HG03558 (cell line): ENCODE data around the gene DNAJB8.

Experiments used
- ATAC-seq: cut with Tn5 transposase; IDR thresholded peaks from one replicate; pipeline ENCODE4 v1.9.1; 2021; ENCODE audit warnings: moderate number of reproducible peaks; ENCODE audit not compliant: unreplicated experiment; ENCODE audit errors: extremely low read depth

DNAJB8 gene

DNA sequence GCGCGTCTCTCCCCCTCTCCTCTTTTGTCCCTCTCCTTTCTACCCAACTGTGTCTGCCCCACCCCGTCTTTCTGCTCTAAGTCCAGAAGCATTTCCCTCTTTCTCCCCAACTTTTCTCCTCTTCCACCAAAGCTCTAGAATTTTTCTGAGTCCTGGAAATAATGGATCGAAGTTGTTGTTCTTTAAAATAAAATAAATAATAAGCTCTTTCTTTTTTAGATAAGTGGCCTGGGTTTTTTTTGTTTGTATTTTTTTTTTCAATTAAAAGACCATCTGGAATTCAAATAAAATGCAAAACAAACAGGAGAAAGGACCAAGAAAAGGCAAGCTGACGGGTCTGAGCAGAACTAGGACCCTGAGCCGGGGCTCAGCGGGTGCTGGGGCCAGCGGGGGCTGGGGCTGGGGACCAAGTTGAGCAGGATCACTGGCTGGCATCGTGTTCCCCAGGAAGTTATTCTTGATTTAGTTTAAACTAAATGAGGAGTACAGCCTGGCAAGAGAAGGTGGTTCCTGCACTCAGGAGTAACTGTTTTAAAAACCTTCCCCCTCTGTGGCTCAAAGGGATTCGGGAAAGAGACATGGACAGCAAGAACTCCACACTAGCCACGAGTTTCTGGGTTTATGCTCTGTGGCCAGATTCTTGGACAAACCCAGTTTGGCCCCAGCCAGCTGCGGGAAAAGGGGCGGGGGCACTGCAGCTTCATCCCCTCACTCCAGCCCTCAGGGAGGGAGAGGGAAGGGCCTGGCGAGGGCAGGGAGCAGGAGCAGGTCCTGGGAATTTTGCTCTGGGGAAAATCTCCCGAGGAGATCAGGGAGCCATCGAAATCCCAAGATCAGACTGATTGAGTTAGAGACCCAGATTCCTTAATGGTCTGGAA, 18.0 kb upstream of the DNAJB8 start:
- no peak for ATAC-seq

DNA sequence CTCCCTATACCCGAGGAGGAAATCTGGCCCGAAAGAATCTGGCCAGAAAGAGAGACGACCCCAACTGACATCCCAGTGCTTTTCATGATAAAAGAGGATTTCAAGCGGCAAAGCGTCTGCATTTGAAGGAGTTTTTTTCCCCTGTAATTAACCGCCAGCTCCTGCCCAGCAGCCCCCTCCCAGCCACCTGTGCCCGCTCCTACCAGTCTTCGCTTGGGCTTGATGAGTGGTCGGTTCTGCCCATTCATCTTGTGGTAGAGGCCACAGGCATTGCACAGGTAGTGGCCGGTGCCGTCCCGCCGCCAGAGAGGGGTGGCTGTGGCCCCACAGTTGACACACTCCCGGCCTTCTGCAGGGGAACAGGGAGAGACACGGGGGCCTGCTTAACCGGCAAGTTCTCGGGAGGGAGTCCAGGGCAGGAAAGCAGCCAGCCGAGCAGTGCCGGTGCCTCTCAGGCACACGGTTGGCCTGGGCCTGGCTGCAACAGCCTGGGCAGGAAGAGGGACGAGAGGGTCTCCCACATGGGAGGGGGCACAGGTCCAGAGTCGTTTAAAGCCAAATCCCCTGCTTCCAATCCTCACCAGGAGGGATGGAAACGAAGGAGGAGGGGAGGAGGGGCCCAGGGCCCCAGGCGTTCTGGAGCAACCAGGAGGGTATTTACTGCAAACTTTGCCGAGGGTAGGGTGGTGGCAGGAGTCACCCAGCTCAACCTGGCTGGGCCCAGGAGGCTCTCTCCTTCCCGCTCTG, 17.1 kb upstream of the DNAJB8 start:
- ATAC-seq = no peak

DNA sequence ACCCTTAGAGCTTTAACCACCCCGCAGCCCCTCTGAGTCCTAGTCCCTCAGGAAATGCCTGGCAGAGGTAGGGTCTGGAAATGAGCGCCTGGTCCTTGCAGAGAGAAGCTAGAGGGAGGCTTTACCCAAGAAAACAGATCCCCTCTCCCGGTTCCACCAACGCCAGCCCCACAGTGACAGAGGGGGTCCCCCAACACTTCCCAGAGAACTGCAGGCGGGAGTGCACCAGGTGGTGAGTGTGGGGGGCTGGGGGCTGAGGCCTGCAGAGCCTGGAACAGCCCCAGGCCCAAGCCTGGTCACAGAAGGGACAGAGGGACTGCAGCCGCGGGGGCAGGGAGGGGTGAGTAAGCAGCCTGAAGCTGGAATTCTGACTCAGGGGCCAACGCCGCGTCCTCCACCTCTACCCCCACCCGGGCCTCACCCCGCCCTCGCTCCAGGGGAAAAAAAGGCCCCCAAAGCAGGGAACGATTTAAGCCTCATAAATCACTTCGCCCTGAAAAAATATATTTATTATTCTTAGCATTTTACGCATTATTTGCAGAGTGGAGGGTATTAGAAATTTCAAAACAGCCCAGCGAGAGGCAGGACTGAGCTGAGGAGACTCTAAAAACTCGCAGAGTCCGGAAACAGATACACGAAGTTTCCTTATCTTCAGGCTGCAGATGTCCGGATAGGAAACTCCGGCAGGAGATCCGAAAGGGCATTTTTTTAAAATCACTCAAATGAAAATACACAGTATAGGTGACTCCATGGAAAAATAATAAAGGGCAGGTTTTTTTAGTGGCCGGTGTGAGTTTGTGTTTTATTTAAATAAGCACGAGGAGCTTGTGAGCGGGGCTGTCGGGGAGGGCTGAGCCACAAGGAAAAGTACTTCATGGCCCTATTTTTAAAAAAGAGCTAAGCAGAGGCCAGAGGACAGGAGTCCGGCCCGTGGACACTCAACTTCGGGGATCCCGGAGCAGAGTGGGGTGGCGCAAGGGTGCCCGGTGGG, 16.3 kb upstream of the DNAJB8 start:
- no peak for ATAC-seq

DNA sequence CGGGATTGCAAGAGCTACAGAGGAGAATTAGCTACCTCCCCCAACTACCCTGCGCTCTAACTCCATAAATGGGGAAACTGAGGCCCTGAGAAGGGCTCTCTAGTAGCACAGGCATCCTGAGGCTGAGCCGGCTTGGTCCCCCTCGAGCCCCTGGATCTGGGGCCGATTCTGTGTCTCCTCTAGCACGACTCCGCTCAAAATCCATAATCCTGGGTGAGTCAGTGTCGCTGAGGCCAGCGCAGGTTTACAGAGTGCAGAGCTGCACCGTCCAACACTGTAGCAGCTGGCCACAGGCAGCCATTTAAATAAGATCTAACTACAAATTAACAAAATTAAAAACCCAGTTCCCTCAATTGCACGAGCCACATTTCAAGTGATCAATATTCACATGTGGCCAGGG, 15.5 kb upstream of the DNAJB8 start:
- no peak for ATAC-seq

DNA sequence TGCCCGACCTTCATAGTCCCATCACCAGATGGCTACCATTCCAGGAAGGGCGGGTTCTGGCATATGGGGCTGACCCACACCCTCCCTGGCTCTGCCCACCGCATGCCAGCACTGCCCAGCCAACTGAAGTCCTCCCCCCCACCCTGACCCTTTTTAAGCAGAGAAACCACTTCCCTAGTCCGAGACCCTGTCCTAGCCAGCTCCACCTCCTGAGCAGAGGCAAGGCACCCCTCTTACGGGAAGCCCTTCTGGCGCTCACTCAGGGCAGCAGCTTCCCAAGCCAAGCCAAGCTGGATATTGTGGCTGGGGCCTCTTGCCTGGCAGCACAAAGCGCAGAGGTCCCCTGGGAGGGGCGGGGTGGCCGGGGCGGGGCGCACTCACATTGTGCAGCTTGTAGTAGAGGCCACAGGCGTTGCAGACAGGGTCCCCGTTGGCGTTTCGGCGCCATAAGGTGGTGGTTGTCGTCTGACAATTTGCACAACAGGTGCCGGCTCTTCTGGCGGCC, 14.8 kb upstream of the DNAJB8 start:
- no peak for ATAC-seq

DNA sequence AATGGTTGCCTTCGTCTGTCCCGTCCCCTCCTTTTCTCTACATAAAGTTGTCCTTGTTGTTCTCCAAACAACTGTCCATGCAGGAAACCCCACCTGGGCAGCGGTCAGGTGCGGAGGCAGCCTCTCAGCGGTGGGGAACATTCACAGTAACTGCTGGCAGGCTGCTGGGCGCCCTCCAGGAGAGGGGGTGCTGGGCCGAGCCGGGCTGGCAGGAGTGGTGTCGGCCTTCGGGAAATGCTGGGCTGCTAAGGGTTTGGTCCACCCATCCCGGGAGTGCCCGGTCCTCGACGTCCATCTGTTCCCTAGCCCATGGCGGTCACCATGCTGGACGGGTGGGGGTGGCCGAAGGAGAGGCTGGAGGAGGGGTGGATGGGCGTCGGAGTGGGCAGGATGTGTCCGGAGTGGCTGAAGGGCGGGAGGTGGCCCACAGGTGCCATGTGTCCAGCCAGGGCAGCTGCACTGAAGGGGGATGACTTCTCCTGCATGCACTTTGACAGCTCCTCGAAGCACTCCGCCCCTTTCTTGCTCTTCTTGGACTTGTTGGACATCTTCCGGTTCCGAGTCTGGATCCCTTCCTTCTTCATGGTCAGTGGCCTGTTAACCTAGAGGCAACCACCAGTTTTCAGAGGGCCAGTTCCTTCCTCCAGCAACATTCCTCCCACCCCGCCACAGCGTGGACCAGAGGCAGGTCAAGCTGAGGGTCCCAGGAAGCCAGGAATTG, 14.2 kb upstream of the DNAJB8 start:
- no peak for ATAC-seq

DNA sequence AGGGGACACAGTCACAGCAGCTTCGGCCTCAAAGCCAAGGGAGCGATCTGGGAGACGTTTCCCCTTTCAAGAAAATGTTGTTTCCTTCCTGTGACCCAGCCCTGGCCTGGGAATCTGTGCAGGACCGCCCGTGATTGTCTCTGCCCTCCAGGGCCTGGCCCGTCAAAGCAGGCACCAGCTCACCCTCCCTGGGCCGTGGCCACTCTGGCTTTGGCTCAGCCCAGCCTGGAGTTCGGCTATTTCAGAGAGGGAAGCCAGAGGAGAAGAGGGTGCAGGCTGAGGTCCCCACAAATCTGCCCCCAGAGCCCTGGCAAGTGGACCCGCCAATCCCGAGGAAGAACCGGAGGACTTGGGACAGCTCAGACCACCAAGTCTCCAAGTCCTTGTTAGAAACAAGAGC, 13.6 kb upstream of the DNAJB8 start:
- ATAC-seq = no peak

DNA sequence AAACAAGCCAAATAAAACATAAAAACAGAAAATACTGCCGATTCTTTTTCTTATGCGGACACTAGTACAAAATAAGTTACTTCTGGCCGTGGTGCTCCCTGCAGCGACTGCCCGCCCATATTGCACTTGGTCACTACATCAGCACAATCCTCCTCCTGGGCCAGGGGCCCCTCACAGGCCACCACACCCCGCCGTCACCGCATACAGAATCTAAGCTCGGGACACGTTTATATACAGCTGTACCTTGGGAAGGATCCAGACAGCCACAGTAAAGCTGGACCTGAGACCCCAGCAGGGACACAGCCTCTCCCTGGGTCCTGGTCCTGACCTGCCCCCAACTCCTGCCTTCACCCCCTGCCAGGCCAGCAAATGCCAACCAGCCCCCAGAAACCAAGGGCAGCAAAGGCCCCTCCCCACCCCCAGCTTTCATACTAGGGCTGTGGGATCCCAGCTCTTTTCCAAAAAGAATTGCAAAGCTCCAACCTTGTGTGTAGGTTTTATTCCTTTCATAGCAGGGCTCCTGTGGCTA, 12.9 kb upstream of the DNAJB8 start:
- ATAC-seq = no peak

DNA sequence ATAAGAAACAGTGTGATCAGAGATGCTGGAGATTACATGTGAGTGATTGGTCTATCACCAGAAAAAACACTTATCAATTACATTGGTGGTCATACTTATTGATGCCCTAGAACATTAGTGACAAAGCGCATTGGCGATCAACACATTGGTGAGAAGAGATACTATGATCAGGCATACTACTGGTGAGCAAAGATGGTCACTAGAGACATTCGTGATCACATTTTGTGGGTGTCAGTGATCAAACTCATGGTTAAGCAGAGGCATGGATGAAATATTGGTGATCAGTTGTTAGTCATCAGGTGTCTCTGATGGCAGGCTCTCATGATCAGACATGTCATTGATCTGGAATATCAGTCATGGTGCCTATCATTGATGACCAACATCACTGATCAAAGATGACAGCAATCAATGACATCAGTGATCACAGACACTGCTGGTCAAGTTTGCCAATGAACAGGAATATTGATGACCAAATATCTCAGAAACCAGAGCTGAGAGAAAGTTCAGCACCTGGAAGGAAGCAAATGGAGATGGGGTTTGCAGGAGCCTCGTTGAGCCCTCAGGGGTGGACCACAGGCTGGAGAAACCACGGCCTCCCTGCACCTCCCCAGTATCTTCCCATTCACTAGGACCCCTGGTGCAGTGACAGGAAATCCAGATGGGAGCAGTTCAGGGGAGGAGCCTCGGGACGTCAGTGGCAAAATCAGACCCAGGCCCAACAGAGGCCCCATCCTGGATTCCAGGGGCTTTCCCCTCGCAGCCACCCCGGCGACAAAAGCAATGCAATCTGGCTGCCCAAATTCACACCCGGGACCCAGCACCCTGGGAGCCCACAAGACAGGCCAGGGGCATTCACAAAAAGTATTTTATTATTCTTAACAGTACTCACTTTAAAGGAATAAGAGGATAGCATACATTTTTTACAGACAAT, 12.2 kb upstream of the DNAJB8 start:
- ATAC-seq = no peak

DNA sequence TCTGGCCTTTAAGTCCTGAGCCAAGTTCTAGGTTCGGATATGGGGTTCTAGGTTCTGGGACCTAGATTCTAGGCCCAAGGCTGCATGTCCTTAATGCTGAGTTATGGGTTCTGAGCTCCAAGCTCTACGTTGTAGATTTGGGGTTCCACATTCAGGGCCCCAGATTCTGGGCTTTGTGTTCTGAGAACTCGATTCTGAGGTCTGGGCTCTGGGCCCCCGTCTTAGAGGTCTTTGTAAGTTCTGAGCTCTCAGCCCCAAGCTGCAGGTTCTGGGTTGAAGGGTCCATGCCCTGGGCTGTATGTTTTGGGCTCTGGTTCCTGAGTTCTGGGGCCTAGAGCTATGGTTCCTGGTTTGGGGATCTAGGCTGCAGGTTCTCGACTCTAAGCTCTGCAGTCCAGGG, 10.0 kb upstream of the DNAJB8 start:
- ATAC-seq = no peak

DNA sequence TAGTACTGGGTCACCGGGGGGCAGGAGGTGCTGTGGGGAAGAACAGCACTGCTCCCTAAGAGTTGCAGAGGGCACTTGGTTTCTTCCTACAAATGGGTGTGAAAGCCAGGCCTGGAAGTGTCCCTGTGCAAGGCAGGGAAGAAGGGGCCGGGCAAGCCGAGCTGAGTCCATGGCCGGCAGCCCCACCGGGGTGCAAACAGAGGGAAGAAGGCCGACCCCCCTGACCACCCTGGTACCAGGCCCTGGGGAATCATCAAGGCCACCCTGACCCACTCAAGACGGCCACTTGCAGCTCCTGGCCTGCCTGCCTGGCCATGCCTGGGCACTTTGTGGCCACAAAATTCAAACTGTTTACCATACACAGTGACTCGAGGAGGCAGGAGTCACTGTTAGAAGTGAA, 8.7 kb upstream of the DNAJB8 start:
- ATAC-seq = no peak

DNA sequence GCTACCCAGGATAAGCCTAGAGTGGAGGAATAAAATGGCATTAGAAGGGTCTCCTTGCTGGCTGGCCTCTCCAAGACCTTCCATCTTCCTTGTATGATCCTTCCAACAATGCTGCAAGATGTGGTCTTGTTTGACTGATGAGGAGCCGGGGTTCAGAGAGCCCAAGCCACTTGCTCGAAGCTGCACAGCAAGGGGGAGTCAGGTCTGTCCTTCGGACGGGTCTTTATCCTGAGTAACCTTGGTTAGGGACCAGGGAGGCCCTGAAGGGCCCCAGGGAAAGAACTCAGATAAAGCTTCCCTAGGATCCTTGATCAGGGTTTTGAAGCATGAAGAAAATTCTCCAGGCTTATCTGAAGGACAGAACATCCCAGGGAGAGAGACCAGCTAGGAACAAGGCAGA, 7.0 kb upstream of the DNAJB8 start:
- ATAC-seq = no peak

DNA sequence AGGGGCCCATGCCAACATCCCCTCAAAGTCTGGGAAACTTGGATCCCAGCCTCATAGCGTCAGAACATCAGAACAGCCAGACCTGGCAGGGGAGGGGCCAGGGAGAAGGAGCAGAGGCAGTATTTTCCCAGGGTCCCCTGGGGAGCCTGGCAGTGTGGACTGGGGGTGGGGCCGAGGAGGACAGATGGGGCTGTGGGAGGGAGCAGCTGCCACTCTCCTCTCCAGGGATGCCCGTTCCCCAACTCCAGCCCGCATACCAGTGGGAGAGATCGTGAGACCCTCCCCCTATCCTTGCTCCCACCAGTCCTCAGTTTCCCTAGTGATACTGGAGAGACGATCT, 6.5 kb upstream of the DNAJB8 start:
- ATAC-seq = no peak

DNA sequence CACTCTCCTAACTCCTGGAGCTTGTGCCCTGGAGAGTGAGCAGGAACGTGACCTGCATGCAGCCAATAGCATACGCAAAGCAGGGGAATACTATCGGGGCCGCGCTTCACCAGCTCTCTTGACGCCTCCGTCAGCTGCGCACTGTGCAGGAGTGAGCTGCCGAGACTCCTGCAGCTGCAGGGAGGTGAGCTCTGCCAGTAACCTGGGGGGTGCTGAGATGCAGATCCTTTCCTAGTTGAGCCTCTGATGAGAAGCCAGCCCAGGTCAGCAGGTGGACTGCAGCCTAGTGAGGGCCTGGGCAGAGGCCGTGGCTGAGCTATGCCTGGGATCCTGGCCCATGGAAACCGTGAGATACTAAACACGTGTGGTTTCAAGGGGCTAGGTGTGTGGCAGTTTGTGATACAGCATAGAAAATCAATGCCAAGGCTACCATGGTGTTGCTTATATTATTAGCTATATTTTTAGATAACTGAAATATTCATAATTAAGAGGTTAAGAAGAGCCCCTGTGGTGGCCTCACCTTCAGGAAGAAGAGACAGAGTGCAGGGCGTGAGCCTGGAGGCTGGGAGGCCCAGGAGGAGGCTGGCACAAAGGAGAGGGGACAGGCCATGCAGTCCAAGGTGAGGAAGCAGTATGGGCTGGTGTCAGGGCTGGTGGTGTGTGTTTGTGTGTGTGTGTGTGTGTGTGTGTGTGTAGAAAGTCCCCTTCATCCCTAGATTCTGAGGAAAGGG, 5.9 kb upstream of the DNAJB8 start:
- ATAC-seq = no peak

DNA sequence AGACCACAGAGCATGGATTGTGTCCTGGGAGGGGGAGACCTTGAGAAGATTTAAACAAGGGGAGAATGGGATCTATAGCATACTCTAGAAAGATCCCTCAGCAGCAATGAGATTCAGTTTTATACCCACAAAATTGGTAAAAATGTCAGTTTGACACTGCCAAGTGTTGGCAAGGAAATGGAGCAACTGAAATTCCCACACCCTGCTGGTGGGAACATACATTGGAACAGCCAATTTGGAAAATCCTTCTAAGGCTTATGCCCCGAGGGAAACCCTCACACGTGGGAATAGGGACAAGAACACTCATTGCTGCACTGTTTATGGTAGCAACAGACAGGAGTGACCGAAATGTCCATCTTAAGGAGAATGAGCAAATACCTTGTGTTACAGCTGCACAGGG, 5.0 kb upstream of the DNAJB8 start:
- no peak for ATAC-seq

DNA sequence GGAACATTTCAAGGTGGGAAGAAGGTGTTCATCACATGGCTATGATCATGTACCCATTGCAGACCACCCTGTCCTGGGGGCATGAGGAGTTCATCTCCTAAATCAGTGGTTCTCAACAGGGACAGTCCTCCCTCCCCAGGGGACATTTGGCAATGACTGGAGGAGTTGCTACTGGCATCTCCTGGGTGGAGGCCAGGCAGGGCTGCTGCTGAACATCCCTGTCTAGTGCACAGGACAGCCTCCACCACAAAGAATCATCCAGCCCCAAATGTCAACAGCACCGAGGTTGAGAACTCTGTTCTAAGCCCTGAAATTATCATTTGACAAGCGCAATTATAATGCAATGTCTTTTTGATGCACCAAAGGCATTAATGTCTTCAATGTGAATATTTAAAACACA, 4.4 kb upstream of the DNAJB8 start:
- ATAC-seq = no peak

DNA sequence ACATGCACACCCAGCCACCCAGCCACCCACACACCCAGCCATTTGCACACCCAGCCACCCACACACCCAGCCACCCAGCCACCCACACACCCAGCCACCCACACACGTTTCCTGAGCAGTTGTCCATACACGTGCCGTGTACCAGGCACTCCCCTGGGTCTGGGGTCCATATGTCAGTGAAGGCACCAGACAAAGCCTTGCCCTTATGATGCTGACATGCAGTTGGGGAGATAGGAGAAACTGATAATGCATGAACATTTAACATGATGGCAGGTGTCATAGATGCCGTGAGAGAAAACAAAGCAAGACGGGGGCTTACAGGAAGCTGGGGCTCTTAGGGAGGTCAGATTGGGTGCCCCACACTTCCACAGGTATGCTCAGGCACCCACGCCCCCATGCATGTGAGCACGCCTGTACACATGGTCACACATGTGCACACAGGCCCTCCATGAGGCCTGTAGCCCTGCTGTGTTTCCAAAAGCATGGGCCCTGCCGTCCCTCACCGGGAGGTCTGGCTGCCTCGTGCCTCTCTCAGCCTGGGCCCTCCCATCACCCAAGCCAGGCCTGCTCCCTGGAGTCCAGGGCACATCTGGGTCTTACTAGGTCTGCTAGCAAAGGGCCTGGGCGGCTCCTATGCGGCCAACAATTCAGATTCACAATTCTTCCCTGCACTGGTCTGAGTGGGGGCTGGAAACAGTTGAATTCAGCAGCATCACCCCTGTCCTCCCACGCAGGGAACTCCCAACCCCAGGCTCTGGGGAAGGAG, 3.6 kb upstream of the DNAJB8 start:
- no peak for ATAC-seq
